Neural crest cell (in vitro differentiated cells): ENCODE data around the gene ZNF682. TPM values are rescaled to one million over a fixed set of nuclear protein-coding genes. Genes with fewer than 3 reads are reported as not detected.
A peak's percentile ranks its signal among the peaks of the same experiment; 100 is the strongest.
"Not testable (repeated sequence)": the region's sequence is repeated elsewhere in the genome, so short reads cannot be mapped to it uniquely, and the experiment has no call there.

ENCODE experiments used
- DNase-seq: peaks from one replicate; pipeline ENCODE4 v3.0.0; 2021; ENCODE audit warnings: low read depth, mixed read lengths, low spot score
- H3K27ac Mint-ChIP-seq: one replicate; pipeline ENCODE4 v1.8.0; 2021; ENCODE audit warnings: mild to moderate bottlenecking, mixed read lengths; ENCODE audit not compliant: unreplicated experiment
- H3K27me3 Mint-ChIP-seq: 2 replicates; pipeline ENCODE4 v1.8.0; 2021; ENCODE audit warnings: low read depth, mild to moderate bottlenecking, mixed read lengths
- H3K36me3 Mint-ChIP-seq: 2 replicates; pipeline ENCODE4 v1.8.0; 2021; ENCODE audit warnings: low read depth, mild to moderate bottlenecking, mixed read lengths
- H3K4me1 Mint-ChIP-seq: 2 replicates; pipeline ENCODE4 v1.8.0; 2021; ENCODE audit warnings: mixed read lengths
- H3K4me3 Mint-ChIP-seq: one replicate; pipeline ENCODE4 v1.8.0; 2021; ENCODE audit warnings: mild to moderate bottlenecking, mixed read lengths
- H3K9me3 Mint-ChIP-seq: 2 replicates; pipeline ENCODE4 v1.8.0; 2021; ENCODE audit warnings: mixed read lengths
- long read RNA-seq: library from polyadenylated mRNA; unstranded; transcript quantifications from one replicate; pipeline ENCODE4 v2.0.0, GENCODE V29; 2020
- total RNA-seq: library from RNA; stranded (reverse); gene quantifications from 2 replicates; pipeline ENCODE4 v1.2.1, GENCODE V29; 2021
- TF ChIP-seq, protein P1 (sequence below): fragments of 200-600 bp; sonication (generic); conservative IDR thresholded peaks from 2 replicates; pipeline ENCODE4 v1.5.0; 2021; ENCODE audit warnings: antibody characterized with exemption, mild to moderate bottlenecking

ZNF682 gene
- 25.1 and 26.3 TPM in 2 replicates for total RNA-seq
- long read RNA-seq, transcript ZNF682-203 (4 exons, 3,245 nt): major isoform, 30 of 55 reads
- long read RNA-seq, partial matches to known transcripts: 3 of 55 reads
- long read RNA-seq, other reads (novel, unspliced or antisense): 21 of 55 reads

- H3K4me3 Mint-ChIP-seq: peak within 1 kb of the TSS; percentile 99
These were observed at the start of gene ZNF682 for GRCh38 chr19:20039203-20039723. Gene ZNF682 (minus strand): TSS chr19:20039505. CDS start chr19:20039345, 160 bp downstream.

GRCh38 chr19:20082876-20083275 is 43.6 kb upstream of the ZNF682 start:
- Mint-ChIP-seq H3K36me3 (peaks cover 58% of the 10 kb centered on the region), H3K4me1 (peaks cover 35% of the 10 kb centered on the region), H3K9me3 (peaks cover 15% of the 10 kb centered on the region), H3K4me3 (peak overlapping the region; percentile 52)
- H3K27ac Mint-ChIP-seq, DNase-seq, H3K27me3 Mint-ChIP-seq: not testable (repeated sequence)

More at GRCh38 chr19:20039203-20039723, at the start of gene ZNF682:
- H3K9me3 Mint-ChIP-seq: peaks cover 6% of the 10 kb centered on the region
- peaks cover 7% of the 10 kb centered on the region for H3K27me3 Mint-ChIP-seq
- H3K4me1 Mint-ChIP-seq: peaks cover 24% of the 10 kb centered on the region
- peak within 1 kb of the TSS; percentile 99 for H3K27ac Mint-ChIP-seq
- DNase-seq: peak; percentile 96
- H3K36me3 Mint-ChIP-seq: peaks cover 7% of the 10 kb centered on the region
- TF ChIP-seq, protein P1, sequence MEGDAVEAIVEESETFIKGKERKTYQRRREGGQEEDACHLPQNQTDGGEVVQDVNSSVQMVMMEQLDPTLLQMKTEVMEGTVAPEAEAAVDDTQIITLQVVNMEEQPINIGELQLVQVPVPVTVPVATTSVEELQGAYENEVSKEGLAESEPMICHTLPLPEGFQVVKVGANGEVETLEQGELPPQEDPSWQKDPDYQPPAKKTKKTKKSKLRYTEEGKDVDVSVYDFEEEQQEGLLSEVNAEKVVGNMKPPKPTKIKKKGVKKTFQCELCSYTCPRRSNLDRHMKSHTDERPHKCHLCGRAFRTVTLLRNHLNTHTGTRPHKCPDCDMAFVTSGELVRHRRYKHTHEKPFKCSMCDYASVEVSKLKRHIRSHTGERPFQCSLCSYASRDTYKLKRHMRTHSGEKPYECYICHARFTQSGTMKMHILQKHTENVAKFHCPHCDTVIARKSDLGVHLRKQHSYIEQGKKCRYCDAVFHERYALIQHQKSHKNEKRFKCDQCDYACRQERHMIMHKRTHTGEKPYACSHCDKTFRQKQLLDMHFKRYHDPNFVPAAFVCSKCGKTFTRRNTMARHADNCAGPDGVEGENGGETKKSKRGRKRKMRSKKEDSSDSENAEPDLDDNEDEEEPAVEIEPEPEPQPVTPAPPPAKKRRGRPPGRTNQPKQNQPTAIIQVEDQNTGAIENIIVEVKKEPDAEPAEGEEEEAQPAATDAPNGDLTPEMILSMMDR: no peak

- H3K27me3 Mint-ChIP-seq, DNase-seq, H3K9me3 Mint-ChIP-seq, H3K27ac Mint-ChIP-seq: not testable (repeated sequence)
- peak overlapping the region; percentile 11 for H3K4me3 Mint-ChIP-seq
- peaks cover 52% of the 10 kb centered on the region for H3K36me3 Mint-ChIP-seq
- peaks cover 39% of the 10 kb centered on the region for H3K4me1 Mint-ChIP-seq
These were observed 43.0 kb upstream of the ZNF682 start for GRCh38 chr19:20082232-20082833.

- Mint-ChIP-seq H3K9me3 (peaks cover 4% of the 10 kb centered on the region), H3K36me3 (peaks cover 46% of the 10 kb centered on the region), H3K4me1 (peaks cover 39% of the 10 kb centered on the region), H3K27me3 (no peaks in the 10 kb centered on the region), H3K27ac (peak overlapping the region; percentile 20), H3K4me3 (peak overlapping the region; percentile 76)
- TF ChIP-seq, protein P1: no peak
- DNase-seq: no peak
These were observed 41.4 kb upstream of the ZNF682 start for GRCh38 chr19:20080656-20081055.

DNA sequence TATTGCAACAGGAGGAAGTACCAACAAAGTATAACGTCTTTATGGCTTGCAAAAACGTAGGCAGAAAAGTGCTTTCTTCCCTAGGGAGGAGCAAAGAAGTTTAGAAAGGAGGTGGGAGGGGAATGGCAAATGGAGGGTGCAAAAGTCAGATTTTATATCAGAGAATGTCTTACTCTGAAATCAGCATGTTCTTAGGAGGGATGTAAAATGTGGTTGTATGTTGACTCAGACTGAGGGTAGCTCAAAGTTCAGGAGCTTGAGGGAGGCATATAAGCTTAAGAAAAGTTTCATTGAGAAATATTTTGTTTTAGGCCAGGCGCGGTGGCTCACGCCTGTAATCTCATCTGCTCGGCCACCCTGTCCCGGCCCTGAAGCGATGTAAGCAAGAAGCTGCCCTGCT is 40.2 kb upstream of the ZNF682 start:
- DNase-seq: no peak
- TF ChIP-seq, protein P1: no peak
- peaks cover 40% of the 10 kb centered on the region for H3K36me3 Mint-ChIP-seq
- peaks cover 4% of the 10 kb centered on the region for H3K9me3 Mint-ChIP-seq
- no peaks in the 10 kb centered on the region for H3K27me3 Mint-ChIP-seq
- H3K4me3 Mint-ChIP-seq: peak overlapping the region; percentile 76
- H3K4me1 Mint-ChIP-seq: peaks cover 39% of the 10 kb centered on the region
- no peak overlapping the region for H3K27ac Mint-ChIP-seq

- peak overlapping the region; percentile 97 for H3K4me3 Mint-ChIP-seq
- peak overlapping the region; percentile 98 for H3K27ac Mint-ChIP-seq
- H3K9me3 Mint-ChIP-seq: peaks cover 4% of the 10 kb centered on the region
- peaks cover 36% of the 10 kb centered on the region for H3K36me3 Mint-ChIP-seq
- peaks cover 39% of the 10 kb centered on the region for H3K4me1 Mint-ChIP-seq
- TF ChIP-seq, protein P1: no peak
- no peaks in the 10 kb centered on the region for H3K27me3 Mint-ChIP-seq
- peak; percentile 9 for DNase-seq
These were observed 39.3 kb upstream of the ZNF682 start for GRCh38 chr19:20078581-20079031.
